Ammon's horn (tissue), 1 donor: ENCODE data around the gene PLPPR3.
A peak's percentile ranks its signal among the peaks of the same experiment; 100 is the strongest.

Experiments
- DNase-seq: peaks from one replicate; pipeline ENCODE4 v3.0.0-alpha.2; 2016; ENCODE audit warnings: low spot score

PLPPR3 gene

GRCh38 chr19:821825-822503 is at the start of gene PLPPR3:
TSS of gene PLPPR3 (minus strand) at chr19:821955. CDS start at chr19:821559, 396 bp downstream.
- DNase-seq, result no peak

GRCh38 chr19:870963-871401 is 49.2 kb upstream of the PLPPR3 start:
- DNase-seq, result peak; percentile 72

GRCh38 chr19:870314-870713 is 48.6 kb upstream of the PLPPR3 start:
- DNase-seq, result no peak

- no peak for DNase-seq
These were observed 47.8 kb upstream of the PLPPR3 start for GRCh38 chr19:869245-870177.

GRCh38 chr19:868458-869244 is 46.9 kb upstream of the PLPPR3 start:
- no peak for DNase-seq

- DNase-seq, result no peak
These were observed 46.2 kb upstream of the PLPPR3 start for GRCh38 chr19:867855-868457.

- no peak for DNase-seq
These were observed 45.6 kb upstream of the PLPPR3 start for GRCh38 chr19:867301-867793.

GRCh38 chr19:866769-867300 is 45.1 kb upstream of the PLPPR3 start:
- DNase-seq, result no peak

- no peak for DNase-seq
These were observed 41.5 kb upstream of the PLPPR3 start for GRCh38 chr19:863315-863620.

GRCh38 chr19:862581-863314 is 41.0 kb upstream of the PLPPR3 start:
- peak; percentile 35 for DNase-seq

GRCh38 chr19:861756-862580 is 40.2 kb upstream of the PLPPR3 start:
- DNase-seq, result no peak

- no peak for DNase-seq
These were observed 39.5 kb upstream of the PLPPR3 start for GRCh38 chr19:861141-861755.

- peak; percentile 21 for DNase-seq
These were observed 37.4 kb upstream of the PLPPR3 start, which contains the start of gene CFD for GRCh38 chr19:858868-859843. TSS of gene CFD (plus strand) at chr19:859664. CDS start at chr19:859690, 26 bp downstream.

- no peak for DNase-seq
These were observed 36.5 kb upstream of the PLPPR3 start for GRCh38 chr19:858284-858683.

- DNase-seq, result no peak
These were observed 33.9 kb upstream of the PLPPR3 start for GRCh38 chr19:855566-856120.

GRCh38 chr19:855142-855541 is 33.4 kb upstream of the PLPPR3 start:
- DNase-seq, result no peak

- DNase-seq, result no peak
These were observed 32.8 kb upstream of the PLPPR3 start for GRCh38 chr19:854549-854948.
